Sciatic nerve (tissue), 2 donors: ENCODE results near the gene PLEKHG4. TPM values are rescaled to one million over a fixed set of nuclear protein-coding genes. Genes with fewer than 3 reads are reported as not detected.

Experiments used
- ATAC-seq: fragments of 200-7000 bp; cut with Tn5 transposase; one replicate; pipeline ENCODE4 v1.9.1; 2020; ENCODE audit warnings: mild to moderate bottlenecking, moderate library complexity
- DNase-seq: peaks from one replicate; pipeline ENCODE4 v3.0.0-alpha.2; 2020; ENCODE audit warnings: low spot score
- intact Hi-C: fragments of 100-400 bp; cut with DNase I; formaldehyde crosslinking; loops from one replicate; pipeline ENCODE4 v1.14.2; 2022
- total RNA-seq: library from RNA; stranded (reverse); fragmentation: NEBNext Ultra II Directional; extraction: Animal tissue kit (Norgen Biotek cat#: 25700); gene quantifications from one replicate; pipeline ENCODE4 v1.2.1, GENCODE V29; 2021
- donor health status: DM: no; HTN: no; CAD: no.
- donor health status: DM: no; HTN: no; CAD: no.

The PLEKHG4 gene
- total RNA-seq, 1 donor from 2014 or later, result 15.0 TPM

DNA sequence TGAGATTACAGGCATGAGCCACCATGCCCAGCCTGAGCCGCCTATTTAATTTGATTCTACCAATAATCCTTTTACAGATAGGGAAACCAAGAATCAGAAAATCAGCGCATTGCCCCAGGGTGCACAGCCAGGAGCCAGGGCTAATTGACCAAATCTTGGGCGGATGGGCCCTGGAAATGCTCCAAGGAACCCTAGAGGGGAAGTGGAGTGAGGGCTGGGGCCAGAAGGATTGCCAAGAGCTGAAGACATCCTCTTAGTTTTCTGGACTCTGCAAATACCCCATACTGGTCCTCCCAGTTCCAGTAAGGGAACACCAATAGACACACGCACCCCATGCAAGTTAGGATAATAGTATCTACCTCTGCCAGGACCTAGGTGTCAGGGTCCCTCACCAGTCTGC is 35.9 kb upstream of the PLEKHG4 start:
- intact Hi-C loops, result no loop called here
- ATAC-seq, result no peak

DNA sequence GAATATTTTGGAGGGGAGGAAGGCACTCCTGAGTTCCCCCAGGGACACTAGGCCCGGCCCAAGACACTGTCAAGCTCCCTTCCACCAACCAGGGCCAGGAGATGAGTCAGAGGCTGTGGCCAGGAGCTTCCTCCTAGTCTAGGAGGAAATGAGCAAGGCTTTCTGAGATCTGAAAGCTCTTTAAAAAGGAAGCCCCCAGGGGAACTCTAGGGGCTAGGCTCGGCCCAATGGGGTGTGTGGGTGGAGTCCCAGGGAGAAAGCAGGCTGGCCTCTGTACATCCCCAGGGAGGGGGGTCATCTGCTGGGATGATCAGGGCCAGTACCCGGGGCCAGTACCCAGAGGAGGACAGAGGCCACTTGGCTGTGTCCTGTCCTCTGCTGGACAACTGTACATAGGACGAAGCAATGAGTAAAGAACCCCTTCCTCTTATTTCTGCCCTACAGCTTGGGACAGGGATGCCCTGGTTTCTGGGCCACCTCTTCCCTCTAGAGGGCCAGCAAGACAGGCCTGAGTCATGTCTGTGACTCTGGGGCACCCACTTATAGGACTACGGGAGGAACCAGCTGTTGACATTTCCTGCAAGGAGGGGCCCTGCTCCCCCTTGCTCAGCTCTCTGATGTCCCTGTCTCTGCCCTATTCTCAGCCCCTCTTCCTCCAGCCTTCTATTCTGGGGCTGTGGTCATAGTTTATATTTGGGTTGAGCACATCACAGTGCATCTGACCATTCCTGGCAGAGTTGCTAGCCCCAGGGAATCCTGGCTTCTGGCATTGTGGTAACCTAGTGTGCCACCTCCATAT is 34.7 kb upstream of the PLEKHG4 start:
- intact Hi-C loops, result no loop called here
- DNase-seq, result peak; percentile 80

More for the DNA sequence above, 35.9 kb upstream of the PLEKHG4 start:
- DNase-seq, result no peak

DNA sequence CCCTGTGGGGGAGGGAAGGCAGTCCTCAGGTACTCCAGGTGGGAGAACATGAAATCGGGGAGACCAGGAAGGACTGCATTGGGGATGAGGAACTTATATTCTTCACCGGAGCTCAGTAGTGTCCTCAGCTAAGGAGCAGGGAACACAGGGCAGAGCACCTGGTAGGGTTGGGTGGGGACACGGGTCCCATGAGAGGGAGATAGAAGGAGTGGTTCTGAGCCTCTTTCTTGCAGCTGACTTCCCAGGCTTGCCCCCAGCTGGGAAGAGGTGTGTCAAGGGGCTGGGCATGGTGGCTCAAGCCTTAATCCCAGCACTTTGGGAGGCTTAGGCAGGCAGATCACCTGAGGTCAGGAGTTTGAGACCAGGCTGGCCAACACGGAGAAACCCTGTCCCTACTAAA is 34.1 kb upstream of the PLEKHG4 start:
- no peak for ATAC-seq

More for the DNA sequence above, 34.7 kb upstream of the PLEKHG4 start:
- ATAC-seq, result peak; percentile 5

DNA sequence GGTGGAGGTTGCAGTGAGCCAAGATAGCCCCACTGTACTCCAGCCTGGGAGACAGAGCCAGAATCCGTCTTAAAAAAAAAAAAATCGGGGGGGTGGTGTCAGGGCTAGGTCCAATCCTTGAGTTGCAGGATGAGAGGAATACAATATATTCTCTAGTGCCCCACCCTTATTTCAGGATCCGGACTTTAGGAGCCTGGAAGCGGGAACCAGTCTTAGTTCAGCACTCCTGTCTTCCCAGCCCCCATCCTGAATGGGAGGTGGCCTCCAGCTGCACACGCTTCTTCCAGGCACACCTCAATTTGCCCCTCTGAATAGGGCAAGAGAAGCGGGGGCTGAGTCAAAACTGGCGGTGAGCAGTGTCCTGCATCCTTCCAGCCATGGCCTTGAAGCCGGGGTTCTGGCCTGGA is 33.7 kb upstream of the PLEKHG4 start:
- intact Hi-C loops, result no loop called here
- DNase-seq (no peak), ATAC-seq (no peak)

More for the DNA sequence above, 34.1 kb upstream of the PLEKHG4 start:
- intact Hi-C loops, result no loop called here
- no peak for DNase-seq

- peak; percentile 68 for ATAC-seq
- DNase-seq, result peak; percentile 87
- intact Hi-C loops, result no loop called here
Observed at GRCh38 chr16:67246081-67246755, 33.1 kb upstream of the PLEKHG4 start.

DNA sequence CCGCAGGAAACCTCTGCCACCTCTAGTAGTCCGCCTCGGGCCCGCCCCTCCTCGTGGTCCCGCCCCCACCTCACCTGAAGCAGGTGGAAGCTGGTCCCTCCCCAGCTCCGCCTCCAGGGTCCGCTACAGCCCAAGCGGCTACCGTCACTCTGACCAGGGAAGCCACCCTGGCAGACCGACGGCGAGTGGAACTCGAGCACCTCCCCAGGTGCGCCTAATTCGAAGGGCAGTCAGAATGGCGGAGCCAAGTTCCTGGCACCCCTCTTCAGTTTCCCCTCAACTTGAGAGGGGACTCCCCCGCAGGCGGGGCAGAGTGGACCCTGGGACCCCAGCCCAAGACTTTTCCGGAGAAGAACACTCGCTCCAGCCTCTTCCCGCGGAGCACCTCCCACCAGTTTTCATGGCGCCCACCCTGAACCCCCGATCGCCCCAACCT is 32.6 kb upstream of the PLEKHG4 start:
- ATAC-seq (peak; percentile 15), DNase-seq (peak; percentile 81)
- intact Hi-C loops, result no loop called here

- peak; percentile 100 for DNase-seq
- ATAC-seq, result peak; percentile 93
- intact Hi-C loops, result no loop called here
Observed at GRCh38 chr16:67247192-67248072, 31.9 kb upstream of the PLEKHG4 start, which contains the start of gene FHOD1. FHOD1 (minus strand) TSS chr16:67247481; CDS start chr16:67247410, 71 bp downstream.

GRCh38 chr16:67248073-67248400 is 31.3 kb upstream of the PLEKHG4 start:
- intact Hi-C loops, result no loop called here
- DNase-seq (no peak), ATAC-seq (no peak)

DNA sequence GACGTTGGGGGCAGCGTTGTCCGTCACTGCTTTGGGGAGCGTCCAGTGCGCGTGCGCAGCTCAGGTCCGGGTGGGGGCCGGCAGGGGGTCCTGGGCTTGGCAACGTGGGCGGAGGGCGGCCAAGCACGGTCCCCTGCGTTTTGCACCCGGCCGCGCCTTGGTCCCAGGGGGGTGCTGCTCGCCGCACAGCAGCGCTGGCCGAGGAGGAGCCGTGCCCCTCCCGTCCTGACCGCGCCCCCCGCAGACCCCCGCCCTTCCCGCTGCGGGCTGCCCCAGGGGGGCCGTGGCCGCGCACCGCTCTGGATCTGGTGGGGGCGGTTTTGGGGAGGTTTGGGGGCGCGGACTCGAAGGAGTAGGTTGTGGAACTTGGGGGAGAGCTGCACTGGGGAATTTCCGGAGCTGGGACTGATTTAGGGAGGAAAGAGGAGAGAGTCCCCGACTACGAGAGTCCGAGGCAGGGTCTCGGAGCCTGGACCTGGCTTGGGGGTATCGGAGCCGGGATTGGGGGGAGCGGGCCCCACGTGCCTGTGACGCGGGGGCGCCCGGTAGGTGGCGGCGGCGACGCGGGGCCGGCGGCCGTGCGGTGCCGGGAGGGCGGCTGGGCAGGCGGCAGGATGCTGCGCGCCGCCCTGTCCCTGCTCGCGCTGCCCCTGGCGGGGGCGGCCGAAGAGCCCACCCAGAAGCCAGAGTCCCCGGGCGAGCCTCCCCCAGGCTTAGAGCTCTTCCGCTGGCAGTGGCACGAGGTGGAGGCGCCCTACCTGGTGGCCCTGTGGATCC is 30.7 kb upstream of the PLEKHG4 start, which contains the start of gene SLC9A5:
SLC9A5 (plus strand) TSS at position 579 of the 777 bp plus-strand sequence; CDS start at position 615, 36 bp downstream.
- intact Hi-C loops, result no loop called here

DNA sequence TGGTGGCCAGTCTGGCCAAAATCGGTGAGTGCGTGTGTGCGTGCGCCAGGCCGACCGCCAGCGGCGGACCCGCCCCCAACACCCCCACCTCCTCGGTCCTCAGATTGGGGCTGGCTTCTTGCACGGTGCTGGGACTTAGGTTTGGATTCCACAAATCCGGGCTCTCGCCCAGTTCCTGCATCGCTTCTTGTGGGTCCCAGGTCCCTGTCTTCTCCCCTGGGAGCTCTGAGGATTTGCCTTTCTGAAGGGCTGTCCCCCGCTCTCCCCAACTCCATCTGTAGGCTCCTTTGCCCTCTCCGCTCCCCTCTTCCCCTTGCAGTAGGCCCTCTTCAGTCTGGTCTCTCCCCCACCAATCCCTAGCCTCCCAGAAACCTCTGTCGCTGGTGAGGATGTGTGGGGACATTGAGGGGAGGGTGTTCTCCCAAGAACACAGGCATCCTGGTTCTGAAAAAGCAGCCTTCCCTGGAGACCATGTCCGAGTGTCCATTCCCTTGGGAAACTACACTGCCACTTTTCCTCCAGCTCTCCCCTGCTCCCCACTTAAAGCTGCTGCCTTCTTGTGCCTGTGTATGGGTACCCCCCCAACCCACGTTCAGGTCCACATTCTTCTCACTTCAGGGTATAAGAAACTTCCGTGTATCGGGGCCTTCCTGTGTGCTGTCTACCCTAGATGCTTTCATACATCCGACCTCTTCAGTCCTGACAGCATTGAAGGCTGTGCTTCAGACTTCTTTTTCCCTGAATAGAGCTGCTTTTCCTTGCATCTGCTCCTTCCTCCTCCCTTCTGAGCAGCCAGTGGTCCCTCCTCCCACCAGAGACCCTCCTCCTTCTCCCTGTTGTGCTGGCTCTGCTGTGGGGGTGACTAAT is 29.9 kb upstream of the PLEKHG4 start:
- intact Hi-C loops, result no loop called here
- ATAC-seq (no peak), DNase-seq (no peak)

More for the DNA sequence above, 30.7 kb upstream of the PLEKHG4 start, which contains the start of gene SLC9A5:
- ATAC-seq (no peak), DNase-seq (no peak)

DNA sequence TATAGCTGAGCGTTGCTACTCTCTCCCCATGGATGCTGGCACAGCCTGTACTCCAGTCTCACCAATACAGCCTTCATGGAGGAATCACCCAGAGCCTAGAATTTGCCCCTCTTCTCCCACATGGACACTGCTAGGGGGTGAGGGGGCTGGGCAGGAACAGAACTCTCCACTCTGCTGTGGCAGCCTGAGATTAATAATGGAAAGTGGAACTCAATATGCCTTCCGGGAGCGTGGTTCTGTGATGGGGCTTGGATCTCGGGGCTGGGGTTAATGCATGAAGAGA is 29.3 kb upstream of the PLEKHG4 start:
- DNase-seq (no peak), ATAC-seq (no peak)
- intact Hi-C loops, result no loop called here

- ATAC-seq (no peak), DNase-seq (no peak)
- intact Hi-C loops, result no loop called here
Observed at GRCh38 chr16:67252609-67253497, 26.5 kb upstream of the PLEKHG4 start.

DNA sequence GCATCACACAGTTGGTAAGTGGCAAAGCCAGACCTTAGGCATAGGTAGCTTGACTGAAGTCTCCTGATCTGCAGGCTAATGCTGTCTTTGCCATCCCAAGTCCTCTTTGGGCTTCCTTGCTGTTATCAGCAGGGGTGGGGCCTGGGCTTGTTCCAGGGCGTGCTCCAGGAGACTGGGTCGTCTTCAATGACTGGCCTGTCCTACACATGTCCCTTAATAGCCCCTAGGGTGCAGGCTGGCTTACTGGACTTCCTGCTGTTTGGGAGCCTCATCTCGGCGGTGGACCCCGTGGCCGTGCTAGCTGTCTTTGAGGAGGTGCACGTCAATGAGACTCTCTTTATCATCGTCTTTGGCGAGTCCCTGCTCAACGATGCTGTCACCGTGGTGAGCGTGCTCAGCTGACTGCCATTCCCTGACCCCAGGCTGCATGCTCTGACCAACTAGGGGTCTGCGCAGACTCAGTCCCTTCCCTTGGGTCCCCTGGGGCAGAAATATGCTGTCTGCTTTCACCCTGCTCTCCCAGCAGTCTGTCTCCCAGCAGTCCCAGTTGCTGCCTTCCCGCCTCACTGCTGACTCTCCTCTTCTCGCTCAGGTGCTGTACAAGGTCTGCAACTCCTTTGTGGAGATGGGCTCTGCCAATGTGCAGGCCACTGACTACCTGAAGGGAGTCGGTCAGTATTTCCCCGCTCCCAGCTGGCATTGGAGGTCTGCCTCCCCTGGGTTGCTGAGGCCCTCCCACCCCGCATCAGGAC is 24.4 kb upstream of the PLEKHG4 start:
- ATAC-seq (no peak), DNase-seq (no peak)
- intact Hi-C loops, result no loop called here

DNA sequence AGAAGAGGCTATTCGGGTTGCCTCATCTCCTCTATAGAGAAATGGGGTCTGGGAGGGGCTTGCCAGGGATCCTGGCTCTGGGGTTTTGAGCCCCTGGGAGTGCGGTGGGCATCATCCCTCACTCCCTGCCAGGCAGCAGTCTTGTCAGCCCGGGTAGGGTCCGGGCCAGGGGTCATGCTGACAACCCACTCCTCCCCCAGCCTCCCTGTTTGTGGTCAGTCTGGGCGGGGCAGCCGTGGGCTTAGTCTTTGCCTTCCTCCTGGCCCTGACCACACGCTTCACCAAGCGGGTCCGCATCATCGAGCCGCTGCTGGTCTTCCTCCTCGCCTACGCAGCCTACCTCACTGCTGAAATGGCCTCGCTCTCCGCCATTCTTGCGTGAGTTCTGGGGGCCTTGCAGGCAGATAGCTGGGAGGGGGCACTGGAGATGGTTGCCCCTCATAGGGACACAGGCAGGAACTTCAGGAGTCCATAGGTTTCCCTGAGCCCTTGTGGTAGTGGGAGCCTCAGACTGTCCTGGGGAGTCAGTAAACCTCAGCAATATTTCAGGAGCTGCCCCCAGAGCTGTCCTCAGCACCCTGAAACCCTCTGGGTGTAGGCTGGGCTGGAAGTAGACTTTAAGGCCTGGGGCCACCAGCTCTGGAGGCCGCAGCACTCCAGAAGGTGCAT is 23.6 kb upstream of the PLEKHG4 start:
- DNase-seq, result no peak
- no peak for ATAC-seq
- intact Hi-C loops, result no loop called here

DNA sequence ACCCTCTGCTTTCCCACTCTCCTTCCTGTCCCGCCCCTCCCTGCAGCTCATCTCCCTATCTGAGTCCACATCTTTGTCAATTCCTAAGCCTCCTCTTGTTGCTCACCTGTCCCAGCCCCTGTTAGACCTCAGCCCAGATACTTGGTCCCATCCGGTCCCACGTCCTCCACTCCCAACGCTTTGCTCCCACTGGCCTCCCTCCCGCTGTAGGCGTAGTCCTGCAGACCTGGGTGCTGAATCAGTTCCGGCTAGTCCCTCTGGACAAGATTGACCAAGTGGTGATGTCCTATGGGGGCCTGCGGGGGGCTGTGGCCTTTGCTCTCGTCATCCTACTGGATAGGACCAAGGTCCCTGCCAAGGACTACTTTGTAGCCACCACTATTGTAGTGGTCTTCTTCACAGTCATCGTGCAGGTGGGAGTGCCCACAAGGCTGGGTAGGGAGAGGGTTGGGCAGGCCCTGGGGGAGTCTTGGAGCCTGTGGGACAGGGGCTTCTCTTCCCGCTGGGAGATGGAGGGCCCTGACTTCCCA is 22.6 kb upstream of the PLEKHG4 start:
- intact Hi-C loops, result no loop called here
- DNase-seq, result no peak
- no peak for ATAC-seq
